HG02973 (cell line): ENCODE results near the gene ANKRD28.
"Not testable (repeated sequence)": the region's sequence is repeated elsewhere in the genome, so short reads cannot be mapped to it uniquely, and the experiment has no call there.

Experiments
- ATAC-seq: cut with Tn5 transposase; IDR thresholded peaks from one replicate; pipeline ENCODE4 v1.9.1; 2021; ENCODE audit warnings: moderate library complexity; ENCODE audit not compliant: unreplicated experiment

ANKRD28 gene

DNA sequence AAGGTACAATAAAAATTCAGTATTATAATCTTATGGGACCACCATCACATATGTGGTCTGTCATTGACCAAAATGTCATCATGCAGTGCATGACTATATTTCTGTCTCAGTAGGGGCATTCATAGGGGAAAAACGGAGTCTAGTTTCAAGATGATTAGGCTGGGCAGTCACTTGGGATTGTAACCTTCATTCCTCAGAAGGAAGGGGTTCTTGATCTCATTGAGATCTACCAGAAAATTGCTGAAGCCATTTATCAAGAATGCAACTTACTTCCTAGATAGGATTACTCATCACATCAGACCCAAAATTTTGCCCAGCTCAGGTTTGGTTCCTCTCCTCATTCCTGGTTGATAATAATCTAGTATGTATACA lies 158.9 kb downstream of the ANKRD28 start:
- no peak for ATAC-seq

DNA sequence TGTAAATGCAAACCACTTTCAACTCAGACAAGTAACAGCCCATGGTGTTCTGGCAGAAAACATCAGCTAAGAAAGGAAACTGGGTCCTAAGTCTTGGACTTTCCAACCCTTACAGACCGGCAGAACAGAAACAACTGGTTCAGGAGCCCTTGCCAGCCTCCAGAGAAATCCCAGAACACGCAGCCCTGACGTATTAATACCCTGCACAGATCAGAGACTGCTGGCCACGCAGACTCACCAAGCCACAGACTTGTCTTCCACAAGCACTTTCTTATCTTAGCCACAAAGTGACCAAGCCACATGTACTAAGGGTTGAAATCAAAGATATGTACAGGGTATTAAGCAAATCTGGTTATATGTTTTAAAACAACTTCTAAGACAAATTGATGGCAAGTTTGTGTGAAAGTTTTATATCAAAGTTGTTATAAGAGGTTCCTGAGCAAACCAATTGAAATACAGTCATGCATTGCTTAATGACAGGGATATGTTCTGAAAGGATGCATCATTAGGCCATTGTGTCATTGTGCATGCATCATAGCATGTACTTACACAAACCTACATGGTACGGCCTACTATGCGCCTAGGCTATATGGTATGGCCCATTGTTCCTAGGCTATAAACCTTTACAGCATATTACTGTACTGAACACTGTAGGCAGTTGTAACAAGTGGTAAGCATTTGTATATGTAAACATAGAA lies 159.4 kb downstream of the ANKRD28 start:
- ATAC-seq, result no peak

- ATAC-seq, result no peak
Measured at GRCh38 chr3:15637131-15637951, 160.4 kb downstream of the ANKRD28 start.

- ATAC-seq, result no peak
Measured at GRCh38 chr3:15636028-15636709, 161.6 kb downstream of the ANKRD28 start.

- ATAC-seq, result no peak
Measured at GRCh38 chr3:15635121-15635661, 162.6 kb downstream of the ANKRD28 start.

- ATAC-seq, result no peak
Measured at GRCh38 chr3:15634671-15635070, 163.1 kb downstream of the ANKRD28 start.

- no peak for ATAC-seq
Measured at GRCh38 chr3:15633766-15634598, 163.8 kb downstream of the ANKRD28 start.

GRCh38 chr3:15633159-15633558 lies 164.6 kb downstream of the ANKRD28 start:
- no peak for ATAC-seq

DNA sequence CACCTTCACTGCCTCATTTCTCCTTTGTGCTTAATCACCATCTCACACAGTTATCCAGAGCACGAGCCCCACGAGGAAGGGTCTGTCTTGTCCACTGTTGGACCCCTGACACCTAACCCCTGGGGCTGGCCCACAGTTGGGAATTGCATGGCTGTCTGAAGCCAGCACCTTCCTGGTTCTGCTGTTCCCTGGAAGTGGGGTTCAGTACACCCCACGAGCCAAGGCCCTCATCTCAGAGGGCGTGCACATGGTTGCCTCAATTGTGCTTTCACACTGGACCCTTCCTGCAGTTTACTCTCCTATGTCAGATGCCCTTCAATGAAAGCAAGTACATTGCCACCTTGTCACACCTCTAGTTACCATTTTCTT lies 165.6 kb downstream of the ANKRD28 start:
- ATAC-seq, result no peak

DNA sequence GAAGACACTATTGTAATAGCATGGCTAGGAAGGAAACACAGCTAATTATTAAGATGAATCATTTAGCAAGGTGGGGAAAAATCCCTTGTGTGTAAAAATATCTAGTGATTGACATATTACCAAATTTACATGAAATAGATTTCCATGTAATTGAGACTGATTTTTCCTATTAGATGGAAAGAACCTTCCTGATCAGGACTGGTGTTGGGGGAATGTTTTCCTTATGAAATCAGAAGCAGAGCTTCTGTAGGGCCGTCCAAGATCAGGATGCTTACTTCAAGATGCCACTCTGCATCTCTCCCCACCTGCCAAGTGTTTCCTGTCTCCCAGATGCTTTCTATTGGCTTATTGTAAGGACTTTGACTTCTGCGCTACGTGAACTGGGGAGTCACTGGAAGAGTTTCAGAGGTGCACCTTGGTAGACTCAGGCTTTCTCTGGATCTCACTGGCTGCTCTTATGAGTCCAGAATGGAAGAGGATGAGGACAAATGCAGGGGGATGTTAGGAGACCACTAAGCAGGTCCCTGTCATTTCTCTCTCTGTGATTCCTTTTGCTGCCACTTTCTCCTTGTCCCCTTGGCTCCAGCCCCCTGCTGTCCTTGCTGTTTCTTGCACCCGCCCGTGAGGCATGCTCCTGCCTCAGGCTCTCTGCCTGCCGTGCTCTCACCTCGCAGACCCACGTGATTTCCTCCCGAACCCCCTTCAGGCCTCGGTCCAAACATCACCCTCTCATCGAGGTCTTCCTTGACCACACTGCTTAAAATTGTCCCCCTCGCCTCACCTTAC lies 166.2 kb downstream of the ANKRD28 start:
- ATAC-seq, result no peak

GRCh38 chr3:15630646-15631350 lies 167.0 kb downstream of the ANKRD28 start:
- peak; percentile 26 for ATAC-seq

DNA sequence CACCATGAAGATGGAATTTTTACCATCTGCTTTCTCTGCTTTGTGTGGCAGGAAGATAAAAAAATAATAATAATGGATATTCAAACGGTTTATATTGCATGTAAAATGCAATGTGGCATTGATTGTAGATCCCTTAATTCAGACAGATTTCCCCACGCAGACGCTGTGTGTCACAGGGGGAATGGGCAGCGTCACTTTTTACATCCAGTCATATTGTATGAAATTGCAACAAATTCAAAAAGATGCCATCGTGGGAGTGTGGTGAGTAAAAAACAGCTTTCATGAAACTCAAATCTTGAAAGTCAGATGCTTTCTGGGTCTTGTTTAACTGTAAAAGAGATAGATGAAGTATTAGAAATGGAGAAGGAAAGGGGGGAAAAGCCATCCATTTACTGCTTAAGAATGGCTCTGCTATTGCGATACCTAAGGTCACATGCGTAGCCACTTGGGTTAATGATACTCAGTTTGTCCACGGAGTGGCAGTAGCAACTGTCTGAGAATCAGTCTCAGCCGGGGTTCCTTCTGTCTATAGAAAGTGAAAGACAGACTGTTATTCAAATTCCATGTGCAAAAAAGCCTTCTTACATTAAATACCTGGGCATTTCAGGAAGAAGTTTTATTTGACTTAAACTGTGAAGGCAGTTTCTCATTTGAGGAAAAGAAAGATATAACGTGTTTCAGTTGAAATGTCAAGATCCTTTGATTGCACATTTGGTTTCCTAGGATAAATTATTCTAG lies 167.8 kb downstream of the ANKRD28 start:
- ATAC-seq, result peak; percentile 95

DNA sequence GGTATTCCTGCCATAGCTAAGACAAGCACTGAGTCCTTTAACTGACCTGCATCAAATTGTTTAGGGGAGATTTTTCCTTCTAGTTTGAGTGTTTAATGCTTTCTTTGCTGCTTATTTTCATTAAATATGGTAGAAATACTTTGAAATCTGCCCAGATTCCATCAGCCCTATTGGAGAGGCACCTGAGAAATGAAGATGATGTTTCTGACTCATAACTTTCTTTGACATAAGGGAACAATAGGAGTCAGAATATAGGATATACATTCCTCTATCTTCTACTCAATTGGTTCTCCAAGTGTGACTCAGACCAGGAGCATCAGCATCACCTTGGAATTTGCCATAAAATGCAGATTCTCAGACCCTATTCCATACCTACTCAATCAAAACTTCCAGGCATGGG lies 168.8 kb downstream of the ANKRD28 start:
- no peak for ATAC-seq

DNA sequence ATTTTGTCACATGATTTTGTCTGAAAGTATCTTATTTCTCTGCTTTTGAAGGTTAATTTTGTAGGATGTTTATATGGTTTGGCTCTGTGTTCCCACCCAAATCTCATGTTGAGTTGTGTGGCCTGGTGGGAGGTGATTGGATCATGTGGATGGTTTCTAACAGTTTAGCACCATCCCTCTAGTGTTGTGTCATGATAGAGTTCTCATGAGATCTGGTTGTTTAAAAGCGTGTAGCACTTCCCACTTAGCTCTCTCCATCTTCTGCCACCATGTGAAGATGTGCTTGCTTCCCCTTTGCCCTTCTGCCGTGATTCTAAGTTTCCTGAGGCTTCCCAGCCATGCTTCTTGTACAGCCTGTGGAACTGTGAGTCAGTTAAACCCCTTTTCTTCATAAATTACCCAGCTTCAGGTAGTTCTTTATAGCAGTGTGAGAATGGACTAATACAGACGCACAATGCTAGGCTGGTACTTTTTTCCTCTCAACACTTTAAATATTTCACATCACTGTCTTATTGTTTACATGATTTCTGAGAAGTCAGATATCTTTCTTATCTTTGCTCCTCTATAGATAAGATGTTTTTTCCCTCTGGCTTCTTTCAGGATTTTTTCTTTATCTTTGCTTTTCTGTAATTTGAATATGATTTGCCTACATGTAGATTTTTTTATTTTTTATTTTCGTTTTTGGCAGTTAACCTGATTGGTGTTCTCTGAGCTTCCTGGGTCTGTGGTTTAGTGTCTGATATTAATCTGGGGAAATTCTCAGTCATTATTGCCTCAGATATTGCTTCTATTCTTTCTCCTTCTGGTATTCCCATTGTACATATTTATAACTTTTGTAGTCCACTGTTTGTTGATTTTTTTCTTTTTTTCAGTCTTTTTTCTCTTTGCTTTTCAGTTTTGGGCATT lies 174.0 kb downstream of the ANKRD28 start:
- ATAC-seq, result no peak

DNA sequence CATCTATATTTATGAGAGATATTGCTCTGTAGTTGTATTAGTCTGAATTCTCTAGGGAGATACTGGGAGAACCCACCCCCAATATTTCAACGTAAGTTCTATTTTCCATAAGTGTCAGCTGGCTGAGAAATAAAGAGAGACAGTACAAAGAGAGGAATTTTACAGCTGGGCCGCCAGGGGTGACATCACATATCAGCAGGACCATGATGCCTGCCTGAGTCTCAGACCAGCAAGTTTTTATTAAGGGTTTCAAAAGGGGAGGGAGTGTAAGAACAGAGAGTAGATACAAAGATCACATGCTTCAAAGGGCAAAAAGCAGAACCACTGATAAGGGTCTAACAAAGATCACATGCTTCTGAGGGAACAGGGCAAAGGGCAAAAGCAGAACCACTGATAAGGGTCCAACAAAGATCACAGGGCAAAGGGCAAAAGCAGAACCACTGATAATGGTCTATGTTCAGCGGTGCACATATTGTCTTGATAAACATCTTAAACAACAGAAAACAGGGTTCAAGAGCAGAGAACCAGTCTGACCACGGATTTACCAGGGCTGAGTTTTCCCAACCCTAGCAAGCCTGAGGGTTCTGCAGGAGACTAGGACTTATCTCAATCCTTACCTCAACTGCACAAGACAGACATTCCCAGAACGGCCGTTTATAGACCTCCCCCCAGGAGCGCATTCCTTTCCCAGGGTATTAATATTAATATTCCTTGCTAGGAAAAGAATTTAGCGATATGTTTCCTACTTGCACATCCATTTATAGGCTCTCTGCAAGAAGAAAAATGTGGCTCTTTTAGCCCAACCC lies 177.9 kb downstream of the ANKRD28 start:
- ATAC-seq, result not testable (repeated sequence)
